ENCODE data around the gene ROR1. TPM values are rescaled to one million over a fixed set of nuclear protein-coding genes. Genes with fewer than 3 reads are reported as not detected.

ROR1 gene
- total RNA-seq, 2 experiments from 2014 or later = not detected

- no peaks in the 10 kb centered on the region for H3K4me1 Mint-ChIP-seq (ENCODE audit: low read depth)
Observed at GRCh38 chr1:64052777-64053176, 279.0 kb downstream of the ROR1 start.

GRCh38 chr1:64055310-64055709 lies 281.5 kb downstream of the ROR1 start:
- DNase-seq (no peak), ATAC-seq (no peak)
- Mint-ChIP-seq H3K27ac (no peak overlapping the region), H3K27me3 (peaks cover 3% of the 10 kb centered on the region), H3K9me3 (no peaks in the 10 kb centered on the region), H3K4me3 (no peak overlapping the region), H3K36me3 (ENCODE audit: low read depth) (no peaks in the 10 kb centered on the region), H3K4me1 (ENCODE audit: low read depth) (no peaks in the 10 kb centered on the region)
- CTCF ChIA-PET = no interaction called here
- intact Hi-C loops (cut with micrococcal nuclease) = no loop called here
- no peak for TF ChIP-seq CTCF (IDR thresholded peaks at IDR 0.05)
- POLR2A ChIA-PET = no interaction called here

More at GRCh38 chr1:64052777-64053176, 279.0 kb downstream of the ROR1 start:
- DNase-seq (no peak), ATAC-seq (no peak)
- no peak for TF ChIP-seq CTCF (IDR thresholded peaks at IDR 0.05)
- CTCF ChIA-PET = no interaction called here
- H3K4me3 Mint-ChIP-seq = no peak overlapping the region
- H3K27me3 Mint-ChIP-seq = peaks cover 1% of the 10 kb centered on the region
- H3K9me3 Mint-ChIP-seq = no peaks in the 10 kb centered on the region
- POLR2A ChIA-PET = no interaction called here
- H3K27ac Mint-ChIP-seq = no peak overlapping the region
- H3K36me3 Mint-ChIP-seq (ENCODE audit: low read depth) = no peaks in the 10 kb centered on the region
- intact Hi-C loops (cut with micrococcal nuclease) = no loop called here

- TF ChIP-seq CTCF (IDR thresholded peaks at IDR 0.05) = no peak
- H3K27ac Mint-ChIP-seq = no peak overlapping the region
- no peaks in the 10 kb centered on the region for H3K4me1 Mint-ChIP-seq (ENCODE audit: low read depth)
- intact Hi-C loops (cut with micrococcal nuclease) = no loop called here
- no peak overlapping the region for H3K4me3 Mint-ChIP-seq
- ATAC-seq (no peak), DNase-seq (no peak)
- no peaks in the 10 kb centered on the region for H3K9me3 Mint-ChIP-seq
- no peaks in the 10 kb centered on the region for H3K36me3 Mint-ChIP-seq (ENCODE audit: low read depth)
- POLR2A ChIA-PET = no interaction called here
- peaks cover 3% of the 10 kb centered on the region for H3K27me3 Mint-ChIP-seq
- CTCF ChIA-PET = no interaction called here
Observed at GRCh38 chr1:64059556-64059955, 285.7 kb downstream of the ROR1 start.

- intact Hi-C loops (cut with micrococcal nuclease) = no loop called here
- Mint-ChIP-seq H3K4me3 (no peak overlapping the region), H3K4me1 (ENCODE audit: low read depth) (no peaks in the 10 kb centered on the region), H3K27me3 (peaks cover 3% of the 10 kb centered on the region), H3K36me3 (ENCODE audit: low read depth) (no peaks in the 10 kb centered on the region), H3K9me3 (no peaks in the 10 kb centered on the region), H3K27ac (no peak overlapping the region)
- ATAC-seq = no peak
- CTCF ChIA-PET = interaction anchor here (0.7 kb wide), 1 partner anchor 73 kb away, joined by 3 read pairs; no protein-coding TSS in a partner anchor
- POLR2A ChIA-PET = interaction anchor here (1.1 kb wide), 1 partner anchor 20 kb away, joined by 3 read pairs; no protein-coding TSS in a partner anchor
- no peak for DNase-seq
- no peak for TF ChIP-seq CTCF (IDR thresholded peaks at IDR 0.05)
Observed at GRCh38 chr1:64060611-64061302, 286.9 kb downstream of the ROR1 start.

- ChIA-PET CTCF (no interaction called here), POLR2A (interaction anchor here (1.1 kb wide), 1 partner anchor 19 kb away, joined by 3 read pairs; no protein-coding TSS in a partner anchor)
- H3K9me3 Mint-ChIP-seq = no peaks in the 10 kb centered on the region
- H3K4me1 Mint-ChIP-seq (ENCODE audit: low read depth) = no peaks in the 10 kb centered on the region
- H3K27ac Mint-ChIP-seq = no peak overlapping the region
- H3K27me3 Mint-ChIP-seq = peaks cover 3% of the 10 kb centered on the region
- no peak overlapping the region for H3K4me3 Mint-ChIP-seq
- intact Hi-C loops (cut with micrococcal nuclease) = no loop called here
- no peak for TF ChIP-seq CTCF (IDR thresholded peaks at IDR 0.05)
- ATAC-seq (no peak), DNase-seq (no peak)
- H3K36me3 Mint-ChIP-seq (ENCODE audit: low read depth) = no peaks in the 10 kb centered on the region
Observed at GRCh38 chr1:64061430-64062104, 287.8 kb downstream of the ROR1 start.

Data from activated CD8-positive, alpha-beta T cell treated with anti-CD3 and anti-CD28 coated beads for 36 hours (primary cell).